Activated gamma-delta T cell (primary cell): Measurements from ENCODE around the gene TSPAN8.
"Not testable (repeated sequence)": the region's sequence is repeated elsewhere in the genome, so short reads cannot be mapped to it uniquely, and the experiment has no call there.

Experiments used
- DNase-seq: peaks from one replicate; lab custom pipeline; 2025; lab: John Stamatoyannopoulos, UW
- total RNA-seq, 2 donors: gene quantifications; one replicate each; lab custom pipeline; 2026; lab: John Stamatoyannopoulos, UW

Gene TSPAN8
- total RNA-seq: 0 reads per million in 2 donors

- no peak for DNase-seq
These were observed at the start of gene TSPAN8 for GRCh38 chr12:71157601-71158233. Gene TSPAN8 (minus strand): TSS chr12:71157999. CDS start chr12:71157678, 321 bp downstream.

DNA sequence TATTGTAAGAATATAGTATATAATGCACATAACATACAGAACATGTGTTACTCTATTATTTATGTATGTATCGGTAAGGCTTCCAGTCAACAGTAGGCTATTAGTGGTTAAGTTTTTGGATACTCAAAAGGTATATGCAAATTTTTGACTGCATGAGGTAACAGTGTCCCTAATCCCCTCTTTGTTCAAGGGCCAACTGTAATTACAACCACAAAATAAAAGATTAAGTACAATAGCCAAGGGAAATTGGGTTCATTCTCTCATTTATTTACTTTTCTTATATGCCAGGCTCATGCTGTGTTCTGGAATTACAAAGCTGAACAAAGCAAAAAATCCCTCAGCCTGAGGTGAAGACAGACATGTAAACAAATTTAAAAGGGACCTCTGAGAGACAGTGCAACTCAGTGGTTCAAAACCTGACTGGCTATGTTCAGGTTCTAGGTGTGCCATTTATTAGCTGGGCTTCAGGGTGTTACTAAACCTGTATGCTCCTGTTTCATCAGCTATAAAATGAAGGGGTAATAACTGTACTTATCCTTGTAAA is 43.4 kb upstream of the TSPAN8 start:
- no peak for DNase-seq

DNA sequence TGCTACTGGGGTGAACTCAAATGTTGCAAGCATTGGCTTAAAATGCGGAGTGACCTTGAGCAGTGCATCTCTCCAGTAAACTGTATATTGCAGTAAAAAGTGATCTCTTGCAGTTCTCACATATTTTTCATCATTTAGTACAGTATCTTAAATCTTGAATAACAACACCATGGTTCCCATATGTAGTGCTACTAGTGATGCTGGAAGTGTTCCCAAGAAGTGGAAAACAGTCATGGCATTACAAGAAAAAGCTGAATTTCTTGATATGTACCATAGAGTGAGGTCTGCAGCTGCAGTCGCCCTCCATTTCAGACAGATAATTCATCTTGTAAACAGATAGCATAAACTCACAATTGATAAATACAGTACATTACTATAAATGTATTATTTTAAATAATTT is 42.9 kb upstream of the TSPAN8 start:
- no peak for DNase-seq

- no peak for DNase-seq
These were observed 39.7 kb upstream of the TSPAN8 start for GRCh38 chr12:71197460-71197859.

DNA sequence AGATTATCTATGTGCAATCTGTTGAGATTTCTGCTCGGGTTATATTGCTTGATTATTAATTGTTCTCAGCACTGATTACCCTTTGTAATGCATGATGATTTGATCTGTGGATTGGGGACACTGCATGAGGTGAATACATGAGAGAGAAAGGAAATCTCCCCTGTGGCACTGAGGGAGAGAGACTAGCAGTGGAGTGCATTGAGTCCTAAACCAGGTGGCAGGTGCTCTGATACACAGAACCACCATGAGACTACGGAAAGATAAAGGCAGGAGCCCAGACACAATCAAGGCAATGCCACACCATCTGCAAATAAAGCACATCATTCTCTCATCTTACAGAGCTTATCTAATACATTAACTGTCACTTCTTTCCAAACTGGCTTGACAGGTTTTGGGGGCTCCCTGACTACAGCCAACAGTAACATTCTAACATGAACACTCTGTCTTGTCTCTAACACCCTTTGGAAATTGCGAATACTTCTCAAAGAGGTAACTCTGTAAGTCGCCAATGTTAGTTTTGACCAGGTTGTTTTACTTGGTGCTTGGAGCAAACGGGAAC is 37.6 kb upstream of the TSPAN8 start:
- no peak for DNase-seq

DNA sequence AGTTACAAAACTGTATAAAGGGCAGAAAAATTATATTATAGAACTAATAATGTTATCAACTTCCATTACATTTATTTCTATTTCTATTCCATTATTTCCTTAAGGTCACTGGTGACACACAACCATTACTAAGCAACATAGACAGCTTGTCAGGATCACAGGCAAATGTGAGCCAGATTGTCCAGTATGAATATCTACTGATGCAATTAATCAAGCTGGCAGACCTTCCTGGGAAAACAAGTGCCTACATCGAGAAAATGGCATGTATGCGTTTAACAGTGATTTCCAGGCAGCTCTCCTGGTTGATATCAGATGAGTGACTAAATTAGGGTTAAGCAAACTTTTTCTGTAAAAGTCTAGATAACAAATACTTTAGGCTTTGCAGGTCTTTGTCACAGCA is 36.9 kb upstream of the TSPAN8 start:
- DNase-seq: no peak

DNA sequence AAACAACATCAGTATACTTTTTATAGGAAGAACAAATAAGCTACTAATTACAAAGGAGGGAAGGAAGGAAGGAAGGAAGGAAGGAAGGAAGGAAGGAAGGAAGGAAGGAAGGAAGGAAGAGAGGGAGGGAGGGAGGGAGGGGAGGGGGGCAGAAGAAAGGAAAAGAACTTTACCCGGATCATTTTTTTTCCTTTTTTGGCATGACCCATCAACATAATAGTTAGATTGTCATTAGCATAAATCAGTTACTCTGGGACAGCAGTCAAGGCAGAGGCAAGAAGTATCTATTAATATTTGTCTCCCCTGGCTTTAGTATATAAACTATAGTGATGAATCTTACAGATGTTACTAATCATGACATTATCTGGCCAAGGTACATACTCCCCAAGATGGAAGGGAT is 35.2 kb upstream of the TSPAN8 start:
- no peak for DNase-seq

DNA sequence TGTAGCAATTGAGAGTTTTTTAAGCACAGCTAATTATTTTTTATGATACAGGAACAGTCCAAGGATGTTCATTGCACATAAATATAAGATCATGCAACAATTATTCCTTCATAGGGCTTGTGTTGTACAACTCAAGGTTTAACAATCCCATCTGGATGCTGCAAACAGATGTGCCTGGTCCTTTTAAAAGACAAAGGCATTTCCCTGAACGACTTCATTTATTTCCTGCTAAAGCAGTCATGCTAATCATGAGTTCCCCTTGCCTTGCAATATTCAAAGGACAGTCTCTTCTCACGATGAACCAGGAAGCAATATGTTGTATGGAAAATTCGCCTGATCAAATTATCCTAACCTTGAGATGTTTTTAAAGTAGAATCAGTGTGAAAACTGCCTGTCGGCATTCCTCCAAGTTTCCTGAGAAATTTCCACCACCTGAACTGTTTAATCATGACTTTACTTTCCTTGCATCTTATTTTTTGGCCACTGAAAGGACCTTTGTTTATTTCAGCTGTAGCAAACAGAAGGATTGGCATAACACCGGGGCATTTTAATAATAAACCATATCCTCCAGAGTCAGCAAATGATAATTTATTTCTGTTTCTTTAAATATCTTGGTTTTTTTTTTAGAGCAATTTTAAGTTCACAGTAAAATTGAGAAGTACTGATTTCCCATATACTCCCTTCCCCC is 33.9 kb upstream of the TSPAN8 start:
- no peak for DNase-seq

DNA sequence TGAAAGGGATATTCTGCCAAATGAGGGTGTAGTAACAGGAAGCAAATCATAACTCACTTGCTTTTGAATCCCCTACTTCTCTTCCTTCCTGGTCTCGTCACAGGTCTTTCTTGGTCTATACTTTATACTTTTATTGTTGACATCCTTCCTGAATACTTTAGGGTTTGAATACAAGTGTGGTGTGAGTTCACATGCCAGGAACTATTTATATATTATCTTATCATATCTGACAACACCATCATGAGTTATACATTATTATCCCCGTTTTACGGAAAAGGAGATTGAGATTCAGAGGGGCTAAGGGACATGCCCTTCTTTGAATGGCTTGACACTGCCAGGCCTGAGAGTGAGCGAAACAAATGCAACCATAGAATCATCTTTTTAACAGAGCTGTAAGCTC is 33.0 kb upstream of the TSPAN8 start:
- no peak for DNase-seq

DNA sequence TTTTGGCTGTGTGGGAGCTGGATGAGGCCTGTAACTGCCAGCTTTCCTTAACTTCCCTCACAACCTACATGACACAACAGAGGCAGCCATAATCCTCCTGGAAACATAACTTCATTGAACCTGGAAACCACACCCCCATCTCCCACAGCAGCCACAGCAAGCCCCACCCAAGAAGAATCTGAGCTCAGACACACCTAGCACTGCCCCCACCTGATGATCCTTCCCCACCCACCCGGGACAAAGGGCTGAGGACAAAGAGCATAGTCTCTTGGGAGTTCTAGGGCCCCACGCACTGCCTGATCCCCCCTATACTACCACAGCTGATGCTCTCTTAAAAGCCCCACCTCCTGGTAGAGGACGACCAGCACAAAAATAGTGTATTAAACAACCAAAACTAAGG is 29.6 kb upstream of the TSPAN8 start:
- DNase-seq: no peak

- no peak for DNase-seq
These were observed 28.9 kb upstream of the TSPAN8 start for GRCh38 chr12:71186571-71187288.

- no peak for DNase-seq
These were observed 26.0 kb upstream of the TSPAN8 start for GRCh38 chr12:71183846-71184245.

- DNase-seq: no peak
These were observed 25.2 kb upstream of the TSPAN8 start for GRCh38 chr12:71183018-71183417.

DNA sequence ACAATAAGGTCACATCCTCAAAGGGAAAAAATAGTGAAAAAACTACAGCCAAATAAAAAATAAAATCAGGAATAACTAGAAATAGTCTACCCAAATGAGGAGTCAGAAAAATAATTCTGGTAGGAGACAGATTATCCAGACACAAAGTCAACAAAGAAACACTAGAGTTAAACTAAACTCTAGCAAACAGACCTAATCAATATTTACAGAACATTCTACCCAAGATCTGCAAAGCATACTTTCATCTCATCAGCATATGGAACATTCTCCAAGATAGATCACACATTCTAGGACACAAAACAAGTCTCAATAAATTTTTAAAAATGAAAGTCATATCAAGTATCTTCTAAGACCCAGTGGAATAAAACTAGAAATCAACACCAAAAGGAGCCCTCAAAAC is 20.4 kb upstream of the TSPAN8 start:
- no peak for DNase-seq

GRCh38 chr12:71174825-71175224 is 17.0 kb upstream of the TSPAN8 start:
- no peak for DNase-seq

DNA sequence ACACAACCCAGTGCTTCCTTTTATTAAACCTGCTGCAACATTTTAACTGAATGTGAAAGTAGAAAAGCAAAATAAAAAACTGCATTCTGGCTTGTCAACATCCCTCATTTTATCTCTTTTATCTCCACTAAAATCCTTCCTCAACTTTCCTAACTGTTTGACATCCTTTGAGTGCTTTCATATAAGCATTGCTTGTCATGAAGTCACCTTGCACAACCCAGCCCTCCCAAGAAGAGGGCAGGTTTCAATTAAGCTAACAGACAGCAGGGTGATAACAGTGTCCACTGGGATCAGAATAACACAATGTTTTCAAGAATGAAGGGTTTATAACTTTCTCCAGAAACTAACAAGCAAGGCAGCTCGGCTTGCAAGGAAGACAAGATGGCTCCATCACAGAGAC is 16.3 kb upstream of the TSPAN8 start:
- no peak for DNase-seq

GRCh38 chr12:71170456-71170855 is 12.7 kb upstream of the TSPAN8 start:
- DNase-seq: no peak

DNA sequence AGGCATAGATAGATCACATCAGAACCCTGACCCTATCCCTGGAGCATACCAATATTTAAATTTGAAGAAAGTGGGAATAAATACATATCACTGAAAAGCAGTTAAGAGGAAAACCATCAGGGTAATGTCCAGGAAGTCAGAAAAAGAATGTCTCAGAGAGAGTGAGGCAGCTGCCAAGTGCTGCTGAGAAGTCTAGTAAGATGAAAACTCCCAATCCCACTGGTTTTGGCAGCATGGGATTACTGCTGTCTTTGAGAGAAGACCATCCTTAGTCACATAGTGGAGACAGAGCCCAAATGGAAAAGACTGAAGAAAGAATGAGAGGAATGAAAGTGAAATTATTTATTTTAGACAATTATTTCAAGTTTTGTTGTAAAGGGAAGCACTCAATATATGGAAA is 11.5 kb upstream of the TSPAN8 start:
- DNase-seq: no peak

DNA sequence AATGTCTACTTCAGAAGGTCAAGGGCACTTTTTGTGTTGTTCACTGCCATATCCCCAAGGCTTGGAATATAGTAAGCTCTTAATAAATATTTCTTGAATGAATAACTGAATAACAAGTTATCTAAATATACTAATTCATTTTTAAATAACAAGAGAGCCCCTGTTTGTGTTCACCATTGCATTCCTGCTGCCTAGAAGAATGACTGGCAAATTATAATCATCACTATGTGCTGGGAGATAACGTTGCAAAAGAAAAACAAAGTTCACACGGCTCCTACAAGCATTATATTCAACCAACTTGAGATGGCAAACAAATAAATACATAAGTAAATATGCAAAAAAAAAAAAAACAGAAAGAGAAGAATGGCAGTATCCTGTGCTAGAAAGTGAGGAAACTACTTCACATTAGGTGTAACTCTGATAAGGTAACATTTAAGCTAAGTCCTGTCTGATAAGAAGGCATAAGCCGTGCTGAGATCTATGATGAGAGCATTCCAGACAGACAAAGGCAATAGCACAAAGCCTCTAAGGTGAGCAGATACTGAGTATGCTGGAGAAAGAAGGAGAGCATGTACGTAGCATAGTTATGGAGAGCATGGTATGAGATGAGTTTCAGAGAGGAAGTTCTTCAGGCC is 9.2 kb upstream of the TSPAN8 start:
- DNase-seq: no peak

DNA sequence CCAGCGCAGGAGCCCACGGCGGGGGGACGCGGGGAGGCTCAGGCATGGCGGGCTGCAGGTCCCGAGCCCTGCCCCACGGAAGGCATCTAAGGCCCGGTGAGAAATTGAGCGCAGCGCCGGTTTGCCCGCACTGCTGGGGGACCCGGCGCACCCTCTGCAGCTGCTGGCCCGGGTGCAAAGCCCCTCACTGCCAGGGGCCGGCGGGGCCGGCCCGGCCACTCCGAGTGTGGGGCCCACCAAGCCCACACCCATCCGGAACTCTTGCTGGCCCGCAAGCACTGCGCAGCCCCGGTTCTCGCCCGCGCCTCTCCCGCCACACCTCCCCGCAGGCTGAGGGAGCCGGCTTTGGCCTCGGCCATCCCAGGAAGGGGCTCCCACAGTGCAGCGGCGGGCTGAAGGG is 8.5 kb upstream of the TSPAN8 start:
- no peak for DNase-seq

DNA sequence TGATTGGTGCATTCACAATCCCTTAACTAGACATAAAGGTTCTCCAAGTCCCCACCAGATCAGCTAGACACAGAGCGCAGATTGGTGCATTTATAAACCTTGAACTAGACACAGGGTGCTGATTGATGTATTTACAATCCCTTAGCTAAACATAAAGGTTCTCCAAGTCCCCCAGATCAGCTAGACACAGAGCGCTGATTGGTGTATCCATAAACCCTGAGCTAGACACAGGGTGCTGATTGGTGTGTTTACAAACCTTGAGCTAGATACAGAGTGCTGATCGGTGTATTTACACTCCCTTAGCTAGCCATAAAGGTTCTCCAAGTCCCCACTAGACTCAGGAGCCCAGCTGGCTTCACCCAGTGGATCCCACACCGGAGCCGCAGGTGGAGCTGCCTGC is 8.0 kb upstream of the TSPAN8 start:
- DNase-seq: not testable (repeated sequence)

GRCh38 chr12:71164568-71165197 is 6.9 kb upstream of the TSPAN8 start:
- no peak for DNase-seq
